ENCODE results near the gene ELF1.
"Not testable (repeated sequence)": the region's sequence is repeated elsewhere in the genome, so short reads cannot be mapped to it uniquely, and the experiment has no call there.

The ELF1 gene

GRCh38 chr13:41040584-41041334 lies 21.6 kb upstream of the ELF1 start:
- DNase-seq: no peak

DNA sequence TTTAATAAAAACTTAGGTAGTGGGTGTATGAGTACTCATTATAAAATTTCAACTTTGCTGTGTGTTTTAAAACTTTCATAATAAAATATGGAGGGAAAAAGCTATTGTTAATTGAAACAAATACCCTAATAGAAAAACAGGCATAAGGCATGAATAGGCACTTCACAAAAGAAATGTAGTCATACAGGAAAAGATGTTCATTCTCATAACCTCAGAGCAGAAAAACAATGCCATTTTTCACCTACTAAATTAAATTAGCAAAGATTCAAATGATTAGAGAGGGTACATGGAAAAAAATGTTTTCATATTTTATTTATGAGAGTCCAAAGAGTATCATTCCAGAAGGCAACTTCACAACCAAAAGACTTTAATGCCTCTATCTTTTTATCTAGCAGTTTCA lies 20.6 kb upstream of the ELF1 start:
- no peak for DNase-seq

GRCh38 chr13:41036557-41036956 lies 17.4 kb upstream of the ELF1 start:
- DNase-seq: not testable (repeated sequence)

GRCh38 chr13:41034881-41035280 lies 15.8 kb upstream of the ELF1 start:
- DNase-seq: no peak

GRCh38 chr13:41034382-41034781 lies 15.3 kb upstream of the ELF1 start:
- no peak for DNase-seq

DNA sequence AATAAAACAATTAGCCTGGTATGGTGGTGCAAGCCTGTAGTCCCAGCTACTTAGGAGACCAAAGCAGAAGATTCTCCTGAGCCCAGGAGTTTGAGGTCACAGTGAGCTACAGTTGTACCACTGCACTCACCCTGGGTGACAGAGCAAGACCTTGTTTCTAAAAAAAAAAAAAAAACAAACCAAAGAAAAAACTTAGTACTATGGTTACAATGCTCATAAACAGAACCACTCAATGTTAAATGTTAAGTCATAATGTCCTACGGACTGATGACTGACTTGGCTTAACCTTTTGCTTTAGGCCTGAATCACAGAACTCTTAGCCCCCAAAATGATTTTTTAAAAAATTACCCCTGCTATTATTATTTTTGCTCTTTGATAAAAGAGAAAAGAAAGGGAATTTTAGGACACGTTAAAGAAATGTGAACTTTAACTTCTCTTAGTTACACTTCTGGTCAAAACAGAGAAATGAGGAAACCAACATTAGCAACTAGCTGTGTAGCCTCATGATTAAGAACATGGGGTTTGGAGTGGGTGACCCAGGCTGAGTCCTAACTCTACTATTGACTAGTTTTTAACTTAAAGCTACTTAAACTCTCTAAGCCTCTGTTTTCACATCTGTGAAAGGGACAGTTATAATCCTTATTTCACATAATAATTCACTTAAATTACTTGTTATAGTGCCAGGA lies 13.7 kb upstream of the ELF1 start:
- no peak for DNase-seq

- DNase-seq: no peak
Measured at GRCh38 chr13:41029629-41030028, 10.5 kb upstream of the ELF1 start.

- no peak for DNase-seq
Measured at GRCh38 chr13:41028051-41028450, 8.9 kb upstream of the ELF1 start.

DNA sequence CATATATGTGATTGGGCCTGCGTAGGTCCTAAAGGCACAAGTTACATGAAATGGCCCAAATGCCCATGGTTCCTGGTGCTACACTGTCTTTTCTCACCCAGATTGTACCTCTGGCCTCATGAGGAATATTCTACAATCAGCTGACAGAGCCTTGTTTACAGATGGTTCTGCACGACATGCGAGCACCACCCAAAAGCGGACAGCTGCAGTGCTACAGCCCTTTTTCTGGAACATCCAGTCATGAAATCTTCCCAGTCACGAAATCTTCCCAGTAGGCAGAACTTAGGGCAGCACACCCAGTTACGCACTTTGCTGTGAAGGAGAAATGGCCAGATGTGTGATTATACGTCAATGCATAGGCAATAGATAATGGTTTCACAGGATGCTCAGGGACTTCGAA lies 7.7 kb upstream of the ELF1 start:
- no peak for DNase-seq

DNA sequence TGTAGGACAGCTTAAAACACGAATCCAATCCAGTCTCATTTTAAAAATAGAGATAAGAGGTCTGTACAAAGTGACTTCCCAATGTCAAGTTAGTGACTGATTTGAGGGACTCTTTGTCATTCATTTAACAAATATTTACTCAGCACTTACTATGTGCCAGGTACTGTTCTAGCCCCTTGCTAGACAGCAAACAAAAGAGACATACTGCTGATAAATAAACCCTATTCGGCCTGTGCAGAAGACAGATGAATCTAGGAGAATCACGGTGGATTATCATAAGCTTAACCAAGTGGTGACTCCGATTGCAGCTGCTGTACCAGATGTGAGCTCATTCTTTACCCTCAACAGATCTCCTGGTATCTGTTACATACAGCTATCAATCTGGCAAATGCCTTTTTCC lies 6.4 kb upstream of the ELF1 start:
- DNase-seq: no peak

DNA sequence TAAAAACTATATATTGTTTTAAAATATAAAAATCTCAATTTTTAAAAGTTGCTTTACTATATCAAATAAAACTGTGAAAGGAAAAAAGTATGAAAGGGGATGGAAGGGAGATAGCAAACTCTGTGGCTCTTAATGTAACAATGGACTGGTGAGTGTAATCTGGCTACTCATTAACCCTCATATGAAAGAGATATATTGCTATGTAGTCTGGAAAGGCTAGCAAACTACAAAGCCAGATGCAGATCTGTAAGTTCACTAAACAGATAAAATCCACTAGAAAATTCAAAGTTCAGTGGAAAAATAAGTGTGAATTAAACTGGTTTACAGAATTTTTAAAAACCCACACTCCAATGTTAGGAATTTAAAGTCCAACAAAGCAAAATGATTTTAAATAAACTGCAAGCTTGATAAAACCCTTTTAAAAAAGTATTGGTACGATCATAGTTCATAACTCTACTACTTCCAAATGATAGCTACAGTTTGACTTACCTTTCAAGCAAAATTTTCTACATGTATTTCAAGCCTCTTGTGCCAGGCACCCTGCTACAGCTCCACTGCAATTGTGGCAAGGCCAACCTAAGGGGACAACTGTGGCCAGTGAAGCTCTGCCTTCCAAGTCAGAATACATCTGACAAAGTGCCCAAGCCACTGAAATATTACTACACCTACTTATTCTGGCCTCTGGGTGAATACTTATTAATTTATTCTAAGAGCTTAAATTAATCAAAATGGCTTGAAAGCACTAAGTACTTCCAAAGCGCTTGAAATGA lies 647 bp upstream of the ELF1 start:
- DNase-seq: no peak

GRCh38 chr13:41018602-41018948 lies 541 bp downstream of the ELF1 start:
- DNase-seq: no peak

DNA sequence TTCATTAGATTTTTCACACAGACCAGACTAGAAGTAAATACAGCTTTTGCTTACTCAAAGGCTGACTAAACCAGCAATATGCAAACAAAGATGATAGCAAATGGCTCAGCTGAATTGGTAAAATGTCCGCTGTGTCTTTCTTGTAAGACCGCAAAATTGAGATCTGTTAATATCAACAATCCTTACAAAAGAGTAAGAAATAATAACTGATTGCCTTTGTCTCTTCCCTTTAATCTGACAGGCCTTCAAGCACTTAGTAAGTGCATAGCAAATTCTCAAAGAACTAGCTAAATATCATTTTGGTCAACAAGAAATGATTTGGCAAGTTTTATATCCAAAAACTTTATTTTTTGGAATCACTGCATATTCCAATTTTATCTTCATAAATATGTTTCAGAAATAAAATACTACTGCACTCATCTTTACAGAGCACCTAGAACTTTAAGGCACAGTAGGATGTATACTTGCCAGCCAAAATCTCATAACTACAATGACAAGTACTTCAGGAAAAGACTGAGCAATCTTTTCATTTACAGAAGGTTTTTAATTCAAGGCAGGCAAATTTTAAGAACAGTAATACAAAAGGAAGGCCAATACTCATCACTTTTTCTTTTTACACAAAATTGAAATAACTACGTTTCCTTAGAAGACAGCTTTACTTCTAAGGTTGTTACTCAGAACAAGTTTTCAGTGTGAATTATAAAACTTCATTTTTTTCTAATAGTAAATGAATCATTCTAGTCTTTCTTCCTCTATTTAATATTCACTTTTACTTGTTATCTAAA lies 1.1 kb downstream of the ELF1 start:
- no peak for DNase-seq

DNA sequence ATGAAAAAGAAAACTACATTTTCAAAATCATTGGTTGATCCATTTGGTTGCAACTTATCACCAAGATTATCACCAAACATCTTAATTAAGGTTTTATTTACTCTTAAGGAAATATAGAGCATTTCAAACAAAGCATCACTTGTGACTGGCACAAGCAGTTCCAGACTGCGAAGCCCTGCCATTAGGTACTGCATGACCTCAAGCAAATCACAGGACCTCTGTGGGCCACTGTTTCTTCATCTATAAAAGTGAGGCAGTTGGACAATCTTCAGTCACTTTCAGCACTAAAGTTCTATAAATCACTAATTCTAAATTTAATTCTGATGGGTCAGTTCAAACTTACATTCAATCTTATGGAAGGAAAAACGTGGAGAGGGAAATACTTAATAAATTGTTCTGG lies 2.0 kb downstream of the ELF1 start:
- no peak for DNase-seq

- DNase-seq: no peak
Measured at GRCh38 chr13:41015920-41016319, 3.2 kb downstream of the ELF1 start.

- no peak for DNase-seq
Measured at GRCh38 chr13:41013835-41014234, 5.3 kb downstream of the ELF1 start.

- DNase-seq: no peak
Measured at GRCh38 chr13:41012536-41012935, 6.6 kb downstream of the ELF1 start.

- no peak for DNase-seq
Measured at GRCh38 chr13:41011382-41011956, 7.6 kb downstream of the ELF1 start.

GRCh38 chr13:41008349-41008980 lies 10.7 kb downstream of the ELF1 start:
- no peak for DNase-seq

DNA sequence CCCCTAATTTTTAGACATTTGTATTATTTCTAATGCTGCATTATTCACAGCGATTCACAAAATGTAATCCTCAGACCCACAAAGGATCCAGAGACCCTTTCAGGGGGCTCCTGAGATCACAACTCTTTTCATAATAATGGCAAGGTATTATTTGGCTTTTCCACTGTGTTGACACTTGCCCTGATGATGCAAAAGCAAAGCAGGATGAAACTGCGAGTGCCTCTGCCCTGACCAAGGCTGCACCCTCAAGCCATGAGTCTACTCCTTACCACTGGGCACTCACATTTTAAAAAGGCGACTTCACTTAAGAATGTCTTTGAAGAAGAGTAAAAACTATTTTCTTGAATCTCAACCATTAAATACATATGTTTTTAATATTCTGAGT lies 11.4 kb downstream of the ELF1 start:
- no peak for DNase-seq

GRCh38 chr13:41006978-41007743 lies 12.0 kb downstream of the ELF1 start:
- no peak for DNase-seq

GRCh38 chr13:41006306-41006705 lies 12.8 kb downstream of the ELF1 start:
- no peak for DNase-seq

Data from SHP77 treated with DMSO at 0.1 percent for 48 hours (cell line).